Activated CD4-positive, alpha-beta T cell treated with anti-CD3 and anti-CD28 coated beads for 36 hours (primary cell): Measurements from ENCODE around the gene ABHD10. TPM values are rescaled to one million over a fixed set of nuclear protein-coding genes. Genes with fewer than 3 reads are reported as not detected.
A peak's percentile ranks its signal among the peaks of the same experiment; 100 is the strongest.

ENCODE experiments used
- ATAC-seq: fragments of 200-7000 bp; cut with Tn5 transposase; one replicate; pipeline ENCODE4 v1.10.0; 2021; ENCODE audit warnings: mild to moderate bottlenecking, moderate library complexity
- CTCF ChIA-PET: fragments of 350-600 bp; sonication (Branson Sonifier 250); formaldehyde crosslinking; loops from one replicate; lab custom pipeline; 2021; ENCODE audit warnings: antibody characterized with exemption; lab: Charles Lee
- POLR2A ChIA-PET: fragments of 350-600 bp; sonication (Branson Sonifier 250); formaldehyde crosslinking; loops from one replicate; lab custom pipeline; 2021; ENCODE audit warnings: antibody characterized with exemption, inconsistent platforms; lab: Charles Lee
- DNase-seq: peaks from one replicate; pipeline ENCODE4 v3.0.0-alpha.2; 2020
- H3K27ac Mint-ChIP-seq: one replicate; pipeline ENCODE4 v1.8.0; 2021; ENCODE audit warnings: mixed read lengths
- H3K27me3 Mint-ChIP-seq: one replicate; pipeline ENCODE4 v1.8.0; 2021; ENCODE audit warnings: mixed read lengths
- H3K36me3 Mint-ChIP-seq: one replicate; pipeline ENCODE4 v1.8.0; 2021; ENCODE audit warnings: low read depth, mixed read lengths
- H3K4me1 Mint-ChIP-seq: one replicate; pipeline ENCODE4 v1.8.0; 2021; ENCODE audit warnings: mixed read lengths
- H3K4me3 Mint-ChIP-seq: one replicate; pipeline ENCODE4 v1.8.0; 2021; ENCODE audit warnings: mild to moderate bottlenecking, moderate library complexity, mixed read lengths
- H3K9me3 Mint-ChIP-seq: one replicate; pipeline ENCODE4 v1.8.0; 2021; ENCODE audit warnings: low read depth, mixed read lengths
- intact Hi-C, 2 experiments: fragments of 100-400 bp; cut with DNase I in 1 of 2; cut with micrococcal nuclease in 1 of 2; formaldehyde crosslinking; loops; one replicate each; pipeline versions ENCODE4 v1.14.2 to v1.15.1; 2022 to 2024; cut with DNase I, micrococcal nuclease
- total RNA-seq, 2 experiments: library from RNA; stranded (reverse); gene quantifications; one replicate each; pipeline ENCODE4 v1.2.3, GENCODE V29; 2021

ABHD10 gene
- 10 to 100 TPM; 58.7 to 64.1 TPM for total RNA-seq

GRCh38 chr3:111978583-111979433 is at the start of gene ABHD10:
Gene ABHD10 (plus strand): TSS chr3:111979026. CDS start chr3:111979062, 36 bp downstream.
- POLR2A ChIA-PET, result interaction anchor here (0.6 to 1.2 kb wide), 12 partner anchors 8 to 387 kb away, joined by 3 to 6 read pairs (median 3); partner anchors contain the start of gene ZBED2
- Mint-ChIP-seq H3K27me3 (no peaks in the 10 kb centered on the region), H3K4me1 (peaks cover 40% of the 10 kb centered on the region), H3K4me3 (peak within 1 kb of the TSS; percentile 87), H3K36me3 (peaks cover 28% of the 10 kb centered on the region), H3K27ac (peak within 1 kb of the TSS; percentile 93), H3K9me3 (no peaks in the 10 kb centered on the region)
- peak; percentile 97 for ATAC-seq
- peak; percentile 98 for DNase-seq
- intact Hi-C loops, result loop anchor here (1.0 to 5.0 kb wide), 3 partner anchors 23 to 367 kb away; no protein-coding TSS in a partner anchor
- CTCF ChIA-PET, result interaction anchor here (0.6 to 5.4 kb wide), 23 partner anchors 9 to 400 kb away, joined by 3 to 61 read pairs (median 5); no protein-coding TSS in a partner anchor

- DNase-seq (no peak), ATAC-seq (no peak)
- H3K9me3 Mint-ChIP-seq, result no peaks in the 10 kb centered on the region
- ChIA-PET POLR2A (no interaction called here), CTCF (interaction anchor here (0.8 to 1.6 kb wide), 2 partner anchors 10 to 17 kb away, joined by 3 to 4 read pairs; no protein-coding TSS in a partner anchor)
- H3K27ac Mint-ChIP-seq, result no peak overlapping the region
- no peak overlapping the region for H3K4me3 Mint-ChIP-seq
- H3K27me3 Mint-ChIP-seq, result no peaks in the 10 kb centered on the region
- H3K4me1 Mint-ChIP-seq, result no peaks in the 10 kb centered on the region
- H3K36me3 Mint-ChIP-seq, result no peaks in the 10 kb centered on the region
- intact Hi-C loops, result no loop called here
Observed at GRCh38 chr3:111929484-111929883, 49.3 kb upstream of the ABHD10 start.

GRCh38 chr3:111932946-111933345 is 45.9 kb upstream of the ABHD10 start:
- DNase-seq (no peak), ATAC-seq (no peak)
- no peak overlapping the region for H3K27ac Mint-ChIP-seq
- intact Hi-C loops, result no loop called here
- ChIA-PET POLR2A (no interaction called here), CTCF (interaction anchor here (0.9 to 1.5 kb wide), 4 partner anchors 18 to 239 kb away, joined by 3 to 5 read pairs (median 4); no protein-coding TSS in a partner anchor)
- H3K4me3 Mint-ChIP-seq, result no peak overlapping the region
- no peaks in the 10 kb centered on the region for H3K27me3 Mint-ChIP-seq
- no peaks in the 10 kb centered on the region for H3K4me1 Mint-ChIP-seq
- no peaks in the 10 kb centered on the region for H3K36me3 Mint-ChIP-seq
- H3K9me3 Mint-ChIP-seq, result no peaks in the 10 kb centered on the region

GRCh38 chr3:111936191-111936841 is 42.5 kb upstream of the ABHD10 start:
- no peaks in the 10 kb centered on the region for H3K27me3 Mint-ChIP-seq
- H3K9me3 Mint-ChIP-seq, result no peaks in the 10 kb centered on the region
- no peak overlapping the region for H3K4me3 Mint-ChIP-seq
- H3K36me3 Mint-ChIP-seq, result no peaks in the 10 kb centered on the region
- ATAC-seq, result no peak
- H3K4me1 Mint-ChIP-seq, result no peaks in the 10 kb centered on the region
- H3K27ac Mint-ChIP-seq, result no peak overlapping the region
- DNase-seq, result no peak
- CTCF ChIA-PET, result interaction anchor here (0.8 to 2.1 kb wide), 5 partner anchors 10 to 219 kb away, joined by 3 to 7 read pairs (median 4); no protein-coding TSS in a partner anchor
- intact Hi-C loops, result loop anchor here in 1 of 2 experiments (2.0 kb wide), 1 partner anchor 16 kb away; no protein-coding TSS in a partner anchor
- POLR2A ChIA-PET, result no interaction called here

- DNase-seq, result no peak
- no peaks in the 10 kb centered on the region for H3K36me3 Mint-ChIP-seq
- H3K4me3 Mint-ChIP-seq, result no peak overlapping the region
- no peaks in the 10 kb centered on the region for H3K4me1 Mint-ChIP-seq
- ChIA-PET POLR2A (interaction anchor here (0.6 kb wide), 1 partner anchor 665 kb away, joined by 3 read pairs; no protein-coding TSS in a partner anchor), CTCF (interaction anchor here (0.8 to 2.1 kb wide), 5 partner anchors 11 to 220 kb away, joined by 3 to 7 read pairs (median 4); no protein-coding TSS in a partner anchor)
- intact Hi-C loops, result loop anchor here in 1 of 2 experiments (2.0 kb wide), 1 partner anchor 16 kb away; no protein-coding TSS in a partner anchor
- no peak for ATAC-seq
- H3K27me3 Mint-ChIP-seq, result no peaks in the 10 kb centered on the region
- no peak overlapping the region for H3K27ac Mint-ChIP-seq
- no peaks in the 10 kb centered on the region for H3K9me3 Mint-ChIP-seq
Observed at GRCh38 chr3:111936967-111937366, 41.9 kb upstream of the ABHD10 start.

- Mint-ChIP-seq H3K4me1 (no peaks in the 10 kb centered on the region), H3K27ac (no peak overlapping the region), H3K27me3 (no peaks in the 10 kb centered on the region), H3K36me3 (no peaks in the 10 kb centered on the region), H3K4me3 (no peak overlapping the region), H3K9me3 (no peaks in the 10 kb centered on the region)
- CTCF ChIA-PET, result interaction anchor here (1.1 to 2.1 kb wide), 4 partner anchors 14 to 221 kb away, joined by 3 to 7 read pairs (median 5); no protein-coding TSS in a partner anchor
- ATAC-seq (no peak), DNase-seq (no peak)
- POLR2A ChIA-PET, result no interaction called here
- intact Hi-C loops, result loop anchor here in 1 of 2 experiments (2.0 kb wide), 1 partner anchor 15 kb away; no protein-coding TSS in a partner anchor
Observed at GRCh38 chr3:111937871-111938270, 41.0 kb upstream of the ABHD10 start.

- Mint-ChIP-seq H3K9me3 (no peaks in the 10 kb centered on the region), H3K27me3 (no peaks in the 10 kb centered on the region), H3K4me1 (no peaks in the 10 kb centered on the region), H3K27ac (no peak overlapping the region), H3K4me3 (no peak overlapping the region), H3K36me3 (no peaks in the 10 kb centered on the region)
- ChIA-PET POLR2A (no interaction called here), CTCF (no interaction called here)
- intact Hi-C loops, result no loop called here
- DNase-seq, result no peak
- no peak for ATAC-seq
Observed at GRCh38 chr3:111939873-111940272, 39.0 kb upstream of the ABHD10 start.

GRCh38 chr3:111943533-111943932 is 35.3 kb upstream of the ABHD10 start:
- intact Hi-C loops, result no loop called here
- no peak overlapping the region for H3K27ac Mint-ChIP-seq
- H3K4me1 Mint-ChIP-seq, result no peaks in the 10 kb centered on the region
- ChIA-PET POLR2A (no interaction called here), CTCF (no interaction called here)
- no peaks in the 10 kb centered on the region for H3K27me3 Mint-ChIP-seq
- no peak overlapping the region for H3K4me3 Mint-ChIP-seq
- no peaks in the 10 kb centered on the region for H3K9me3 Mint-ChIP-seq
- DNase-seq (no peak), ATAC-seq (no peak)
- H3K36me3 Mint-ChIP-seq, result no peaks in the 10 kb centered on the region

- Mint-ChIP-seq H3K9me3 (no peaks in the 10 kb centered on the region), H3K4me1 (no peaks in the 10 kb centered on the region), H3K27ac (no peak overlapping the region), H3K36me3 (no peaks in the 10 kb centered on the region), H3K4me3 (no peak overlapping the region), H3K27me3 (no peaks in the 10 kb centered on the region)
- intact Hi-C loops, result no loop called here
- no peak for ATAC-seq
- ChIA-PET POLR2A (interaction anchor here (0.7 kb wide), 1 partner anchor 112 kb away, joined by 4 read pairs; no protein-coding TSS in a partner anchor), CTCF (no interaction called here)
- DNase-seq, result no peak
Observed at GRCh38 chr3:111944372-111944771, 34.5 kb upstream of the ABHD10 start.

GRCh38 chr3:111947231-111947630 is 31.6 kb upstream of the ABHD10 start:
- no peaks in the 10 kb centered on the region for H3K4me1 Mint-ChIP-seq
- H3K9me3 Mint-ChIP-seq, result no peaks in the 10 kb centered on the region
- H3K27ac Mint-ChIP-seq, result no peak overlapping the region
- no peak for DNase-seq
- no peaks in the 10 kb centered on the region for H3K36me3 Mint-ChIP-seq
- H3K4me3 Mint-ChIP-seq, result no peak overlapping the region
- intact Hi-C loops, result no loop called here
- no peaks in the 10 kb centered on the region for H3K27me3 Mint-ChIP-seq
- POLR2A ChIA-PET, result no interaction called here
- ATAC-seq, result no peak
- CTCF ChIA-PET, result interaction anchor here (1.1 kb wide), 1 partner anchor 18 kb away, joined by 4 read pairs; no protein-coding TSS in a partner anchor

GRCh38 chr3:111948786-111949185 is 30.0 kb upstream of the ABHD10 start:
- ChIA-PET POLR2A (no interaction called here), CTCF (no interaction called here)
- intact Hi-C loops, result no loop called here
- ATAC-seq (no peak), DNase-seq (no peak)
- no peaks in the 10 kb centered on the region for H3K4me1 Mint-ChIP-seq
- no peaks in the 10 kb centered on the region for H3K36me3 Mint-ChIP-seq
- H3K27ac Mint-ChIP-seq, result no peak overlapping the region
- H3K4me3 Mint-ChIP-seq, result no peak overlapping the region
- H3K9me3 Mint-ChIP-seq, result no peaks in the 10 kb centered on the region
- no peaks in the 10 kb centered on the region for H3K27me3 Mint-ChIP-seq
